ENCODE measurements around the gene RNH1. TPM values are rescaled to one million over a fixed set of nuclear protein-coding genes. Genes with fewer than 3 reads are reported as not detected.

RNH1 gene
- total RNA-seq, 4 donors from 2014 or later = 206 to 378 (median 222) TPM

DNA sequence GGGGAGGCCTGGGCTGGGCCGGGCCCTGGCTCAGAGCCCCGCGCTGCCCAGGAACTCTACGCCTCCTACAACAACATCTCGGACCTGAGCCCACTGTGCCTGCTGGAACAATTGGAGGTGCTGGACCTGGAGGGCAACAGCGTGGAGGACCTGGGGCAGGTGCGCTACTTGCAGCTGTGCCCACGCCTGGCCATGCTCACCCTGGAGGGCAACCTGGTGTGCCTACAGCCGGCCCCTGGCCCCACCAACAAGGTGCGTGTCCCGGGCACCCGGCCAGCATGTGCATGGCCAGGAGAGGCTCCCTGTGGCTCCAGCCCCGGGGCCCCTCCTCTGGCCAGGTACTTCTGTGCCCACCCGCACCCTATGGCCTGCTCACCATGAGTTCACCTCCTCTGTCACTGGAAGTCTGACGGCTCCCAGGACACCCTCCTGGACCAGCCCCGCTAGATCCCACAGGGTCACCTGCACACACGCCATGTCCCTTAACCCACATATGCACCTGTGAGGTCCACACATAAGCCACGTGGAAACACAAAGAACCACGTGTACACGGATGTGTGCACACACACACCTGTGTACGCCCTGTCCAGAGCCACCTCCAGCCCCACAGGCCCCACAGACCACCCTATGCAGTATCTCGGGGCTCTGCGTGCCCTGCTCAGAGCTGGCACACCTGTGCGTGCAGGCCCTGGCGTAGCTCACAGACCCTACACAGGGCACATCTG lies 43.1 kb upstream of the RNH1 start:
- Histone ChIP-seq H3K9me3 (no peaks in the 10 kb centered on the region), H3K4me1 (peaks cover 8 to 14% (median 8%) of the 10 kb centered on the region in 3 donors), H3K4me3 (no peak overlapping the region), H3K27ac (no peak overlapping the region), H3K27me3 (peaks cover 0 to 50% (median 0%) of the 10 kb centered on the region in 4 donors), H3K36me3 (no peaks in the 10 kb centered on the region)
- WGBS, 2 donors = 72 to 91% methylated on average over 6 to 10 of the region's 25 CpGs
- DNase-seq = no peak
- TF ChIP-seq POLR2A (IDR thresholded peaks at IDR 0.05) (no peak), CTCF (IDR thresholded peaks at IDR 0.05) (no peak)
- intact Hi-C loops (cut with DNase I) = no loop called here

- 79 to 81% methylated on average over 18 to 25 of the region's 32 CpGs for WGBS, 2 donors
- intact Hi-C loops (cut with DNase I) = no loop called here
- no peak for TF ChIP-seq CTCF (IDR thresholded peaks at IDR 0.05)
- no peak for TF ChIP-seq POLR2A (IDR thresholded peaks at IDR 0.05)
- Histone ChIP-seq H3K27me3 (peaks cover 0 to 37% (median 0%) of the 10 kb centered on the region in 4 donors), H3K36me3 (no peaks in the 10 kb centered on the region), H3K4me3 (no peak overlapping the region), H3K9me3 (no peaks in the 10 kb centered on the region), H3K4me1 (peaks cover 0 to 8% (median 0%) of the 10 kb centered on the region in 3 donors), H3K27ac (no peak overlapping the region)
- DNase-seq = no peak
Measured at GRCh38 chr11:548700-549603, 41.9 kb upstream of the RNH1 start.

GRCh38 chr11:545171-545570 lies 38.1 kb upstream of the RNH1 start:
- Histone ChIP-seq H3K4me1 (peaks cover 0 to 8% (median 0%) of the 10 kb centered on the region in 3 donors), H3K27me3 (no peaks in the 10 kb centered on the region), H3K27ac (no peak overlapping the region), H3K36me3 (no peaks in the 10 kb centered on the region), H3K4me3 (no peak overlapping the region), H3K9me3 (no peaks in the 10 kb centered on the region)
- intact Hi-C loops (cut with DNase I) = no loop called here
- 77 to 100% methylated on average over 1 to 4 of the region's 11 CpGs for WGBS, 2 donors
- TF ChIP-seq CTCF (IDR thresholded peaks at IDR 0.05) (no peak), POLR2A (IDR thresholded peaks at IDR 0.05) (no peak)
- no peak for DNase-seq

GRCh38 chr11:544817-545166 lies 37.8 kb upstream of the RNH1 start:
- no peak for DNase-seq
- intact Hi-C loops (cut with DNase I) = no loop called here

More at GRCh38 chr11:544817-545166, 37.8 kb upstream of the RNH1 start:
- Histone ChIP-seq H3K9me3 (no peaks in the 10 kb centered on the region), H3K27me3 (no peaks in the 10 kb centered on the region), H3K4me1 (peaks cover 0 to 8% (median 0%) of the 10 kb centered on the region in 3 donors), H3K36me3 (no peaks in the 10 kb centered on the region), H3K4me3 (no peak overlapping the region), H3K27ac (no peak overlapping the region)
- TF ChIP-seq CTCF (IDR thresholded peaks at IDR 0.05) = no peak
- no peak for TF ChIP-seq POLR2A (IDR thresholded peaks at IDR 0.05)
- 51 to 75% methylated on average over 2 to 3 of the region's 5 CpGs for WGBS, 2 donors
